H1 (cell line): Measurements from ENCODE around the gene COCH. TPM values are rescaled to one million over a fixed set of nuclear protein-coding genes. Genes with fewer than 3 reads are reported as not detected.

Experiments
- JUND ChIP-seq: IDR thresholded peaks from 2 replicates; pipeline ENCODE4 v1.6.1; 2011; ENCODE audit warnings: mild to moderate bottlenecking, improper control_type of control experiment, low read length
- KDM4A ChIP-seq: IDR thresholded peaks from one replicate; pipeline ENCODE4 v1.7.1; 2012; ENCODE audit warnings: low read depth, mild to moderate bottlenecking, moderate library complexity, low read length, inconsistent platforms; ENCODE audit not compliant: severe bottlenecking
- polyA plus RNA-seq, 7 experiments: library from polyadenylated mRNA; depleted of rRNA in 3 of 7; stranded (reverse) in 5 of 7; unstranded in 2 of 7; fragments of >200 nt in 5 of 7; fragments of 200-250 nt in 2 of 7; gene quantifications; 1 replicate in 5 of 7; 2 replicates in 1 of 7; 4 replicates in 1 of 7; pipeline versions ENCODE4 v1.2.1 to v1.2.3, GENCODE V29; 2011 to 2013; ENCODE audit warnings: missing spikeins in 2 of 7, mixed read lengths in 2 of 7
- total RNA-seq: library from RNA; stranded (reverse); fragmentation: NEBNext Ultra II Directional; extraction: Animal tissue kit (Norgen Biotek cat#: 25700); gene quantifications from 2 replicates; pipeline ENCODE4 v1.2.1, GENCODE V29; 2021
- TF ChIP-seq, protein P1 (sequence below): IDR thresholded peaks from 2 replicates; pipeline ENCODE4 v1.6.1; 2012; ENCODE audit warnings: low read length, inconsistent platforms

COCH gene
- total and polyA plus RNA-seq, 2 of the 8 experiments (the other 6 are each of a cell fraction or from before 2014, with no cell fraction given), result 12.9 to 30.8 TPM

DNA sequence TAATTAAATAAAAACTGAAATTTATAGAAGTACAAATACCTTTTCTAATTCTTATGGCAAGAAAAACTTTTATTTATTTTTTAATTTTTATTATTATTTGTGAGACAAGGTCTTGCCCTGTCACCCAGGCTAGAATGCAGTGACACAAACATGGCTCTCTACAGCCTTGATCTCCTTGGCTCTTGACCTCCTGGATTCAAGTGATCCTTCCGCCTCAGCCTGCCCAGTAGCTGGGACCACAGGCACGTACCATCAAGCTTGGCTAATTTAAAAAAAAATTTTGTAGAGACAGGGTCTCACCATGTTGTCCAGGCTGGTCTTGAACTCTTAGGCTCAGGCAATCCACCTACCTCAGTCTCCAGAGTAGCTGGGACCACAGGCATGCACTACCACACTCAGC is 47.4 kb downstream of the COCH start (continued):
- TF ChIP-seq KDM4A, result no peak
- no peak for TF ChIP-seq JUND
- TF ChIP-seq, protein P1, sequence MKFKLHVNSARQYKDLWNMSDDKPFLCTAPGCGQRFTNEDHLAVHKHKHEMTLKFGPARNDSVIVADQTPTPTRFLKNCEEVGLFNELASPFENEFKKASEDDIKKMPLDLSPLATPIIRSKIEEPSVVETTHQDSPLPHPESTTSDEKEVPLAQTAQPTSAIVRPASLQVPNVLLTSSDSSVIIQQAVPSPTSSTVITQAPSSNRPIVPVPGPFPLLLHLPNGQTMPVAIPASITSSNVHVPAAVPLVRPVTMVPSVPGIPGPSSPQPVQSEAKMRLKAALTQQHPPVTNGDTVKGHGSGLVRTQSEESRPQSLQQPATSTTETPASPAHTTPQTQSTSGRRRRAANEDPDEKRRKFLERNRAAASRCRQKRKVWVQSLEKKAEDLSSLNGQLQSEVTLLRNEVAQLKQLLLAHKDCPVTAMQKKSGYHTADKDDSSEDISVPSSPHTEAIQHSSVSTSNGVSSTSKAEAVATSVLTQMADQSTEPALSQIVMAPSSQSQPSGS, result no peak
